COLO668 (cell line): ENCODE measurements around the gene TPK1.
A peak's percentile ranks its signal among the peaks of the same experiment; 100 is the strongest.
"Not testable (repeated sequence)": the region's sequence is repeated elsewhere in the genome, so short reads cannot be mapped to it uniquely, and the experiment has no call there.

ENCODE experiments used
- DNase-seq: peaks from one replicate; lab custom pipeline; 2025; ENCODE audit not compliant: unreplicated experiment; lab: John Stamatoyannopoulos, UW

TPK1 gene

GRCh38 chr7:144726840-144727239, 109.0 kb downstream of the TPK1 start:
- not testable (repeated sequence) for DNase-seq

DNA sequence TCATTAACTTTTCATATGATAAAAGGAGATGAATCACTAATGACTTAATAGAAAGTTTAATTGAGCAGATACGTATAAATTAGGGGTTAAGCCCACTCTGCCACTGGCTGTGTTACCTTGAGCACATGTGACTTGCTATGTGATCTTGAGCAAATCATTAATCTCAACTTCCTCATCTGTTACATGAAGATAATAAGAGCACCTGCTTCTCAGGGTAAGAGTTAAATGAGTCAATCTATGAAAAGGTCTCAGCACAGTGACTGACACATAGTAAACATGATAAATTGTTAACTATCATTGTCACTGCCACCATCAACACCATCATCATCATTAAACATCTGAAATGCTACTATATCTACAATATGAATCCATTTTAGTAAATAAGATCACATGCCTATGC, 110.8 kb downstream of the TPK1 start:
- peak; percentile 12 for DNase-seq

DNA sequence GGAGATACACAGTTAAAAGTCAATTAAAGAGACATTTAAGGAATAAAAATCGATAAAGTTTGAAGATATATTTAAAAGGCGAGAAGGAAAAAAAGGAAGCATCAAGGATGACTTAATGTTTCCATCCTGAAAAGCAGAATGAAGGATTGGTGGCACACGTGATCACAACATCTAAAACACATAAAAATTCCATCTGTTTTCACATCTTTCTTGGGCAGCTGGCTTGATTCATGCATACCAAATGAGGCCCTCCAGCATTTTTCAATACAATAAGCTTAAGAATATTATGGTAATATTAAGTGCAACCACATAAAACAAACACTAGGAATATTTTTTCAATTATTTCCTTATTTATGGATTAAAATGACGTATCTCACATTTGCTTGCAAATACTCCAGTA, 112.6 kb downstream of the TPK1 start:
- no peak for DNase-seq

GRCh38 chr7:144720710-144721109, 115.1 kb downstream of the TPK1 start:
- no peak for DNase-seq

DNA sequence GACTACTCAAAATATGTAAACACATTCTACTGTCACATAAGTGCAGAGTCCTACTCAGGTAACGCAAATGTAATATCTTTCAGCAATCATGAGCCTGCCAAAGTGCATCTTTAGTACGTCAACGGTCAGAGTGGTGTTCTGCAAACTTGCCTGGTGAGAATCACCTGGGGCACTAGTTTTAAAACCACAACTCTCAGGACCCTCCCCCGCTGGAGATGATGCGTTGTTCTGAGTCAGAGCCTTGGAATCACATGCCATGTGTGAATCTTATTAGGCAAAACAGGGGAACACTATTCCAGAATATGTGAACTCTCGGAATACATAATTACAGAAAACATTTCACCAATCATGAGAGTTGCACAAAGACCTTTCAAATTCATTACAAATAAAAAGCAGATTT, 115.7 kb downstream of the TPK1 start:
- DNase-seq = peak; percentile 5

GRCh38 chr7:144717720-144718119, 118.1 kb downstream of the TPK1 start:
- DNase-seq = no peak

DNA sequence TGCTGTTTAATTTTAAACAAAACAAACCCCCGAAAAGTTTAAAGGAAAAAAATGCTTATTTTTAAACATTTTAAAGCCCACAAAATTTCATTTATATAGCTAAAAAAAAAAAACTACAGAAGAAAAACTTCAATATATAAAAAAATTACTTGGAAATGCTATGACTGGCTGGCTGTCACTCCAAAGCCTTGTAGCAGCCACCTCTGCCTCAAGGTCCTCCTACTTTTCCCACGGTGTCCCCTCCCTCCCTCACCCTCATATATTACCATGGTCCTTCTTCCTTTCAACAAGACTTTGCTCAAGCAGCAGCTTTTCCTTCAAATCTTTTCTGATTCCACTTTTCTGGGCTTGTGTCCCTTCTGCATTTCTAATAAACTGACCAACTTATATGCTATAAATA, 122.0 kb downstream of the TPK1 start:
- no peak for DNase-seq

- no peak for DNase-seq
Measured at GRCh38 chr7:144710791-144711190, 125.1 kb downstream of the TPK1 start.

- no peak for DNase-seq
Measured at GRCh38 chr7:144709066-144709465, 126.8 kb downstream of the TPK1 start.

DNA sequence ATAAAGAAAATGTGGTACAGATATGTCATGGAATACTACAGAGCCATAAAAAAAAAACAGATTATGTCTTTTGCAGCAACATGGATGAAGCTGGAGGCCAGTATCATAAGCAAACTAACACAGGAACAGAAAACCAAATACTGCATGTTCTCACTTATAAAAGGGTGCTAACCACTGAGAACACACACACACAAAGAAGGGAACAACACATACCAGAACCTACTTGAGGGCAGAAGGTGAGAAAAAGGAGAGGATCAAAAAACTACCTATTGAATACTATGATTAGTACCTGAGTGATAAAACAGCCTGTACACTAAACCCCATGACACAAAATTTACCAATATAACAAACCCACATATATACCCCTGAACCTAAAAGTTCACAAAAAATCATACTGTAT, 144.6 kb downstream of the TPK1 start:
- no peak for DNase-seq

GRCh38 chr7:144682581-144683280, 153.1 kb downstream of the TPK1 start:
- no peak for DNase-seq

DNA sequence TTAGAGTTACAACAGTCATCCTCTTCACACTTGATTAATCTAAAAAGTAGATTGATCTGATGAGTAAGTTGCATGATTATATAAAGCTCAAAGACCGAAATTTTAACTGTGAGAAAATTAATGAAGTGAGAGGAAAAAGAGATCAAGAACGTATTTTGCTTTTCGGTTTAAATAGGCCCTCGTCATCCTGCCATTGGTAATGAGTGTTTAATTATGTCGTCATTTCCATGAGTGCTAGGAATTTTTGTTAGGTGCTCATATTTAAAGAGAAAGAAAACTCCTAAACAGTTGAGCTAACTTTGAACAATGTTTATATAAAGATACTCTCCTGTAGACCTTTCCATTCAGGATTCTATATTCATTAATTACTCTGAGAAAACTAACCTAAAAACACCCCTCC, 159.4 kb downstream of the TPK1 start:
- DNase-seq = no peak

DNA sequence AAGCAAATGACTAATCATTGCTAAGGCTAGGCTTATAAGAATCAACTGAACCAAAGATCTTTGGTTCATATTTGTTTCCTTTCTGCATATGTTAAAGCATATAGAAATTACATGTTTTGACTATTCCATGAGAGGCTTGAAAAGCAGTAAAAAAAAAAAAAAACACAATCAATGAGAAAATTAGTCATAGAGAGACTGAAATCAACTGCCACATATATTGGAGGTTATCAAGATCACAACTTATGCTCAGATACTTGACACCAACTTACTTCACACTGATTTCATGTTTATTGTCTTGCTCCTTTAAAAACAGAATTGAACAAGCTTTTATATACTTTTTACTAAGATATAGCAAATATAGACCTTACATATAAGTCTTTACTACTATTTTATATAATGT, 161.3 kb downstream of the TPK1 start:
- no peak for DNase-seq

- DNase-seq = no peak
Measured at GRCh38 chr7:144672869-144673268, 163.0 kb downstream of the TPK1 start.

- no peak for DNase-seq
Measured at GRCh38 chr7:144671429-144671828, 164.4 kb downstream of the TPK1 start.

GRCh38 chr7:144670218-144670617, 165.6 kb downstream of the TPK1 start:
- DNase-seq = no peak

DNA sequence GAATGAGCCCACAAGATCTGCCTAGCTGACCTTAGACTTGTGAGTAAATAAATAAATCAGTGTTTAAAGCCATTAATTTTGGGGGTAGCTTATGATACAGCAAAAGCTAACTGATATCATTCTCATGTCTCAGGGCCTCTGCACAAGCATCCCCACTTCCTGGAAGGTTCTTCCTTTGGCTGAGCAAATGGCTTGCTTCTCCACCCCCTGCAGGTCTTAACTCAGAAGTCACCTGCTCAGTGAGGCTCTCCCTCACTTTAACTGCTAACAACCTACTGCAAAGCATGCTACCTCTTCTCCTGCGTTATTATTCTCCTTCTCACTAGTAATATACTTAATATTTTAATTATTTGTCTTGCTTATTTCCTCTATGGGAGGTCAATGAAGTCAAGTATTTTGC, 167.3 kb downstream of the TPK1 start:
- no peak for DNase-seq

DNA sequence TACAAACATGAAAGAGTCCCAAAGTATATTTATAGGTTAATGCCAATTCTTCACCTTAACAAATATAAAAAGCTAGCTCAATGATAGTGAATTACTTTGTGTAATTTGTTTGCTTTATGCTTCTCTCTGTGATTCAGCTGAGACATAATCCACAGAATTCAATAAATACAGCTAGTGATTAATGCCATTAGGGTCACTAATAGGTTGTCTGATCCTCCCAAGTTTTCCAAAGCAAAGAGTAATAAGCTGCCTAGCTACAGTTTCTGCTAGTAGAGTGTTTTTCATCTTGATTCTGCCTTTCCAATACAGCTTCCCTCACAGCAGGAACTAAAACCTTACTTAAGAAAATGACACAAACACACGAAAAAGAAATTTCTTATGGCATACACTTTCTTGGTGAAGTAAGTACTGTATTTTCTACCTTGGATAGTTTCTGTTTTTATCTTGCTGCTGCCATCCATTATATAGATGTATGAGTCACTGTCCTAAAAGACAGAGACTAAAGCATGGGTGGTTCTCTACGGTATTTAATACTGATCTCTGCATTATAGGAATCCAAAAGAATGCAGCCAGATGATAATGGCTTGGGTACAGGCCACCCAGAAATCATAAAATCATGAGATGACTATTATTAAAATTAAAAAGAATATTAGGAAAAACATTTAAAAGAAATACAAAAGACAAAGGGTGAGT, 170.0 kb downstream of the TPK1 start:
- no peak for DNase-seq

- DNase-seq = no peak
Measured at GRCh38 chr7:144659211-144659610, 176.6 kb downstream of the TPK1 start.

- DNase-seq = no peak
Measured at GRCh38 chr7:144656965-144657517, 178.8 kb downstream of the TPK1 start.

DNA sequence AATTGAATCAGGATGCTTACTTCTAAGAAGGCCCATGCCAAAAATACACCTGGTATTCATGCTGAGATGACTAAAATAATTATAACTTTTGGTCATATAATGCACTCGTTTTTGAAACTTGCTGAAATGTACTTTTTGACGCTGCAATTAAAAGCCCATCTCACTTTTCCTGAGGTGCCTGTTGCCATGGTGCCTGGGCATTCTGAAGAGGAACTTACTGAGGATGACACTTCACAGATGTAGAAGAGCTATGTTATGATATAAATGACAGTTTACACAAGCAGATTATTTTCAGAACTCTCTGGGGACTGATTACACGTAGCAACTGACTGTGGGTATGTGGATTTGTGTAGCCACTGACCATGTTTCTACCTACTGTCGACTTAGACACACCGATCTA, 182.4 kb downstream of the TPK1 start:
- no peak for DNase-seq

- DNase-seq = no peak
Measured at GRCh38 chr7:144650439-144650838, 185.4 kb downstream of the TPK1 start.

DNA sequence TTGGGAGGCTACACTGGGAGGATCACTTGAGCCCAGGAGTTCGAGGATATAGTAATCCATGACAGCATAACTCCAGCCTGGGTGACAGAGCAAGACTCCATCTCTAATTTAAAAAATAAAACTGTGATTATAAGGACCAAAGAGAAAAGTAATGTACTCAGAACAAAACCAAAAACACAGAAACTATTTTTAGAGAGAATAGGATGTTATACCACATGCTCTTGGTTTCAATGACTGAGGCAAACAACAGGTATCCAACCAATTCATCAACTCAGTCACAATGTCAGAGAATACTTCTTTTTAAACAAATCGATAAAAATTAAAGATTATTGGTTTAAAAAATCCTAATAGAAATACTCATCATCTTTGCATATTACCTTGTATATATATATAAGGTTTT, 186.7 kb downstream of the TPK1 start:
- no peak for DNase-seq
